CD4-positive, alpha-beta memory T cell (primary cell): ENCODE results near the gene INPP1. TPM values are rescaled to one million over a fixed set of nuclear protein-coding genes. Genes with fewer than 3 reads are reported as not detected.

Experiments
- polyA plus RNA-seq, 2 donors: library from polyadenylated mRNA; unstranded; fragments of 300-500 nt; fragmentation: Illumina TruSeq; gene quantifications; one replicate each; pipeline ENCODE4 v1.2.3, GENCODE V29; 2021
- total RNA-seq, 2 experiments: library from RNA; stranded (reverse); gene quantifications; one replicate each; pipeline ENCODE4 v1.2.3, GENCODE V29; 2021

INPP1 gene
- total and polyA plus RNA-seq, 4 experiments from 2014 or later, result 3.1 to 3.7 (median 3.3) TPM

Other genes starting within 250 kb of the INPP1 start
- 10 to 100 TPM; 20.0 to 22.3 TPM for gene HIBCH, start 23.8 kb upstream of the INPP1 start, total RNA-seq
- gene HIBCH, start 23.8 kb upstream of the INPP1 start, polyA plus RNA-seq, result 10 to 100 TPM; 19.3 to 19.6 TPM
- gene MFSD6, start 64.8 kb downstream of the INPP1 start, total RNA-seq, result 10 to 100 TPM; 38.3 to 47.5 TPM
- 10 to 100 TPM in 1 of 2 donors, 1 to 10 TPM in 1; 7.7 to 29.1 TPM for gene MFSD6, start 64.8 kb downstream of the INPP1 start, polyA plus RNA-seq
- 10 to 100 TPM; 20.7 to 21.2 TPM for gene NEMP2, start 191.1 kb downstream of the INPP1 start, total RNA-seq
- 10 to 100 TPM; 10.9 to 11.9 TPM for gene NEMP2, start 191.1 kb downstream of the INPP1 start, polyA plus RNA-seq